ENCODE measurements around the gene RINT1.
"Not testable (repeated sequence)": the region's sequence is repeated elsewhere in the genome, so short reads cannot be mapped to it uniquely, and the experiment has no call there.

RINT1 gene

GRCh38 chr7:105531792-105532671 is at the start of gene RINT1:
RINT1 (plus strand) TSS chr7:105532201; CDS start chr7:105532316, 115 bp downstream.
- DNase-seq, result peak; percentile 78

DNA sequence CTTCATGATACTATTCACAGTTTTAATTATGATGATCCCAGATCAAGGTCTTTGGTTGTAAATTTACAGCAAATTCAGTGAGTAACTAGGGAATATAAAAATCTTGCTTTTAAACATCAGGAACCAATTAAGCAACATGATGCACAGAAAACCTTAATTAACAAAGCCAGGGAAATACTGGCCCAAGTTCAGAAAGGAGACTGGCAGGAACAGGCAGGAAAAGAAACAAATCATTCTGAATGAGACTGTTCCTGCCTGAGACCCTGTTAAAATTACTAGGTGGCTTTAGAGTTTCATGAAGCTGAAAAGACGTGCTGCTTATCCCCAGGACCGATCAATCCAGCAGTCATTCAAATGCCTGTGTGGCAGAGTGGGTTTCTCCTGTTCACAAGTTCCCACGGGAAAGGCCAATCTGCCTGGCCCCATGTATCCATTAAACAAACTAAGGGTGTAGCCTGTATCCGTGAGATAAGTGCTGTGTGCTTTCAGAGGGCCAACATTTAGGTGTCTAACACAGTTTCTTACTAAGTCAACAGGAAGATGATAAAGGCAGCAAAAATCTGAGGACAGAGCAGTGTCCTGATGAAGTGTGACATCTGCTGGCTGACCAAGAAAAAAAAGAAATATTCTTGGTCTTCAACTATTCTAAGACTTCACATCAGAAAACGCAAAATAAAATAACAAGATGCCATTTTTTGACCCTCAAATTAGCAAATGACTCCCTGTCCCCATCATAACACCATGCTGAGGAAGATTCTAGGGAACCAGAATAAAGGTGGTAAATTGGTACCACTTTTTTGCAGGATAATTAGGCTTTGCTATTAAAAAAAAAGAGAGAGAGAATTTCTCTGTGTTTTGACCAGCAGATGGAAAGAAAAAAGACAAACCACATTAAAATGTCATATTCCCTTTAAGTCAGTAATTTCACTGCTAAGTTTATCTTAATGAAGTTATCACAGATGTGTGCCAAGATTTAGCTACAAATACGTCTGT is 44.1 kb upstream of the RINT1 start:
- DNase-seq, result no peak

DNA sequence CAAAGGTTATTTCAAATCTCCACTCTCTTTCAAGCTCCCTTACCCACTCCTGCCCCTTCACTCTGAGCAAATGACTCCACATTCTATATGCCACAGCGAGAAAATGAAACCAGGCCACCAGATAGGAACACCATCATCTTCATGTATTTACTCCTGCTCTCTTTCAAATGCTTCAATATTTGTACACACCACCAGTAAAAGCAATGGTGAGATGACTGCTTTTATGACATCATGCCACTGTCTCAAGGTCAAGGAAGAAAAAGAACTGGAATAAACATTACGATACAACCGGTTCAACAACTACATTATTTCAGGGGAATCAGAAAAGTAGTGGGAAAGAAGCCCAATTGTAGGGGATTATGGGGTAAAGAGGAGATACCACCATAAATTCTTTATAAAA is 42.6 kb upstream of the RINT1 start:
- DNase-seq, result no peak

- no peak for DNase-seq
Measured at GRCh38 chr7:105493196-105493922, 38.6 kb upstream of the RINT1 start.

- DNase-seq, result no peak
Measured at GRCh38 chr7:105493923-105494315, 38.1 kb upstream of the RINT1 start.

GRCh38 chr7:105496521-105496920 is 35.5 kb upstream of the RINT1 start:
- no peak for DNase-seq

DNA sequence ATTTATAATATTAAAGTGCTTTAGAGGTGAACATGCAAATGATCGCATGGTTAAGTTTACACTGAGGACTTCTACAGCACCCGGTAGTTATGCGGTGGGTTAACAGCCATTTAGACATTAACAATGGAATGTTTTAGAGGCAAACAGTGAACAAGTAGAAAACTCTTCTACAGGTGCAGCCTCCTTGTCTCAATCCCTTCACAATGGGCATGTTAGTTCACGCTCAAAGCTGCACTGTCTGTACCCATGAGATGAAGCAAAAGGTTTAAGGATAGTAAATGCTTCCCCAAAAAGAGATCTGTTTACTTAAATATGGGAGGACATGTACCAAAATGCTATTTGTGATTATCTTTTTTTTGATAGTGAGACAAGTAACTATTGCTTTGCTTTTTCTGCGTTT is 35.0 kb upstream of the RINT1 start:
- no peak for DNase-seq

GRCh38 chr7:105502173-105502572 is 29.8 kb upstream of the RINT1 start:
- DNase-seq, result no peak

DNA sequence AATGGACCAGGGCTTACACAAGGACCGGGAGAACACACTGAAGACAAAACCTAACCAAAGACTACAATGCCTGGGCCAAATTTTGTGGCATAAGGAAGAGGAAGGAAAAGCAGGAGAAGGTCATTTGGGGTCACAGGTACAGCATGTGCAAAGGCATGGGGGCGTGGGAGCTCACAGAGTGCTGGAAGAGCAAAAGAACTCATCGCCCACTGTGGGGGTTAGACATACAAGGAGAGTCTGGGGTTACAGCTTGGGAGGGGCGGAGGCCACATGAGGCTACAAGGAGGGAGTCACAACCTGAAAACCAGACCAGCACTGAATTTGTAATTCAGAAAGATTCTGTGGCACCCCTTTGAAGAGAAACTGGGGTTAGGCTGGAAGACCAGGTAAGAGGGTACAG is 19.6 kb upstream of the RINT1 start:
- DNase-seq, result no peak

DNA sequence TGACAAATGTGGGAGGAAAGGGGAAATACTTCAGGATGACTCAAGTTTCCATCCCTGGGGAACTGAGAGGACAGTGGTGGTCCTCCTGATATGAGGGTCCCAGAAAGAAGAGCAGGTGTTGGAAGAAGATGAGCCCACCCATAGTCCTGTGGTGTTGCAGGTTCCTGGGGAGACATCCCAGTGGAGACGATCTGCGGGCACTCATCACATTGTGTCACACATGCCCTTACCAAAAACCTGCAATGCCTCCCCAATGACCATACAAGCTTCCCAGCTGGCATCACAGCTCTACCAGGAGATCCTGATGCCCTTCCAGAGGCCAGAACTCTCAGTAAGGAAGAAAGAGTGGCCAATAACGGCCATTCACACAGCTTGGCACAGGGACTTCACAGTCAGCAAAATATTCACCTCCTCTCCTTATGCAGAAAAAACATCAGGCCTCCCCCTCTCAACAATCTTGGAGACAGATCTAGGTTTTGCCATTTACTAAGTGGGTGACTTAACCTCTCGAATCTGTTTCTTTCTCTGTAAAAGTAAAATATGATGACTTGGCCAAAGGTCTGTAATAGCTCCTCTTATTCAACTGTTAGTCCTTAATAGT is 19.0 kb upstream of the RINT1 start:
- DNase-seq, result no peak

DNA sequence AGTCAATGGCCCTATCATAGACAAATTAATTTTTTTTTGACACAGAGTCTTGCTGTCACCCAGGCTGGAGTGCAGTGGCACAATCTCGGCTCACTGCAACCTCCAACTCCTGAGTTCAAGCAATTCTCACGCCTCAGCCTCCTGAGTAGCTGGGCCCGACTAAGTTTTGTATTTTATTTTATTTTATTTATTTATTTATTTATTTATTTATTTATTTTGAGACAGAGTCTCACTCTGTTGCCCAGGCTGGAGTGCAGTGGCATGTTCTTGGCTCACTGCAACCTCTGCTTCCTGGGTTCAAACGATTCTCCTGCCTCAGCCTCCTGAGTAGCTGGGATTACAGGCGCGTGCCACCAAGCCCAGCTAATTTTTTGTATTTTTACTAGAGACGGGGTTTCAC is 16.4 kb upstream of the RINT1 start:
- DNase-seq, result not testable (repeated sequence)

- no peak for DNase-seq
Measured at GRCh38 chr7:105519353-105519752, 12.6 kb upstream of the RINT1 start.

GRCh38 chr7:105520620-105521019 is 11.4 kb upstream of the RINT1 start:
- not testable (repeated sequence) for DNase-seq

DNA sequence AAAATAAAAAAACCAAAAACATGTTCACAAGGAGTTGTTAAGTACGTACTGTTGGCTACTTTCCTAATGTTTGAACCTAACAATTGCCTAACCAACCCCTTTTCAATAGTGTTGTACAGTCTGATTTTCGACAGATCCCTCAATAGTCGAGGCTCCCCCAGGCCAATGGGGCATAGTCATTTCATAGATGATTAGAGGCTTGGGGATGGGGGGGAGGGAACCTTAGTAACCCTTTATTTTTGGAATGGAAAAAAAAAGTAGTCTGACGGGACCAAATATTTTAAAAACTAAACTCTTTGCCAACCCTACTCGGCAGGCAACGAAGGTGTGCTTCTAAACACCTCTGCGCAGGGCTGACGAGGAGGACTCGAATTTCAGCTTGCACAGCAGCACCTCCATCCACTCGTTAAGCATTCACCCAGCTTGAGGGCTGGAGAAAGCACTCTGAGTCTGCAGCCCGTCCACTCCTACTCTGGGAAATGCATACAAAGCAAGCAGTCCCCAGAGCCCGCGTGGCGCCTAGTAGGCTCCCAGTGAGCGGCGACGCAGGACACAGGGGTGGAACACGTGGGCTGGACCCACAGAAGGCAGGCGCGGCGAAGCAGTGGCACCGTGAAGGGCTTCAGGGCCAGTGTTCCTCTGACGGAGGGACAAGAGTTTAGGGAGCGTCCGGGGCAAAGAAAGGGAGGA is 10.8 kb upstream of the RINT1 start:
- peak; percentile 77 for DNase-seq

DNA sequence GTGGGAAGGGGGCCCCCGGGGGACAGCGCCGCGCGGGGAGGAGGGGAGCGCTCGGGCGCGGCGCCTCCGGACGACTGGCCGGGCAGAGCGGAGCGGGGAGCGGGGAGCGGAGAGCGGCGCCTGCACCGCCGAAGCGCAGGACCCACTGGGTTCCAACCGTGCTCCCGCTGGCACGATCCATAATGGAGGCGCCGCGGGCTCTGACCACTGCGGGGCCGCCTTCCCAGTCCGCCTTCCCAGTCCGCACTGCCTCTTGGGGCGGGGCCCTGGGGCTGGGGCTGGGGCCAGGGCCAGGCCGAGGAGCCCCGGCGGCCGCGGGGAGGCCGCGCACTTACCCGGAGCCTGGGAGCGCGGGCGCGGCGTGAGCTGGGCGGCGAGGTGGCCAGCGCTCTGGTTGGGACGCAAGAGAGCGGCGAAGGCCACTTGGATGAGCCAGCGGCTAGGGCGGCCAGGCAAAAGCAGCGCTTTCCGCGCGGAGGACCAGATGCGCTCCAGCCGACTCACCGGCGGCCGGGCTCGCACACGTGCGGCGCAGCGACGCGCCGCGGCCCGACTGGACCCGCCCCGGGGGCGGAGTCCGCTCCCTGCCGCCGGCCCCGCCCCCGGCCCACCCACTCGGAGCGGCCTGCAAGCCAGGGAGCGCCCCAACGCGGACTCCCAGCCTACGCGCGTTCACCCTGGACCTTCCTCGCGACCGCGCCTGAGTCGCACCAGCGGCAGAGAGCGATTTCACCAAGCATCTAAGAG is 10.1 kb upstream of the RINT1 start, which contains the start of gene PUS7:
PUS7 (minus strand) TSS at position 555 of the 747 bp plus-strand sequence. CDS start 13,759 bp downstream, outside the sequence.
- peak; percentile 78 for DNase-seq

DNA sequence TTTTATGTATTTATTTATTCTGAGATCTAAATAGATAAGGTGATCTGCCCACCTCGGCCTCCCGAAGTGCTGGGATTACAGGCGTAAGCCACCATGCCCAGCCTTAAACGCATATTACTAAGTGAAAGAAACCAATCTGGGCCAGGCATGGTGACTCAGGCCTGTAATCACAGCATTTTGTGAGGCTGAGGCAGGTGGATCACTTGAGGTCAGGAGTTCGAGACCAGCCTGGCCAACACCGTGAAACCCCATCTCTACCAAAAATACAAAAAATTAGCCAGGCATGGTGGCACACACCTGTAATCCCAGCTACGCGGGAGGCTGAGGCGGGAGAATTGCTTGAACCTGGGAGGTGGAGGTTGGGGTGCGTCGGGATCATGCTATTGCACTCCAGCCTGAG is 7.6 kb upstream of the RINT1 start:
- DNase-seq, result not testable (repeated sequence)

GRCh38 chr7:105524840-105525239 is 7.2 kb upstream of the RINT1 start:
- DNase-seq, result no peak

GRCh38 chr7:105527737-105528136 is 4.3 kb upstream of the RINT1 start:
- DNase-seq, result not testable (repeated sequence)

GRCh38 chr7:105530126-105530525 is 1.9 kb upstream of the RINT1 start:
- DNase-seq, result no peak

DNA sequence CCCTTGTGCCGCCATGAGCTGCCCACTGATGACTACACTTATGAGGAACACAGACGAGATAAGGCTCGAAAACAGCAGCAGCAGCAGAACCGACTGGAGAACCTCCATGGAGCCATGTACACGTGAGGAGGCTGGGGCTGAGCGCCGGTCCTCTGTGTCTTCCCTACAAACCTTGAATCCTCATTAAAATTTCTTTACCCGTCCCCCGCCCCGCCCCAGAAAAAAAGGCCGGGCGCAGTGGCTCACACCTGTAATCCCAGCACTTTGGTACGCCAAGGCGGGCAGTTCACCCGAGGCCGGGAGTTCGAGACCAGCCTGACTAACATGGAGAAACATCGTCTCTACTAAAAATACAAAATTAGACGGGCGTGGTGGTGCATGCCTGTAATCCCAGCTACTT is 1.5 kb upstream of the RINT1 start:
- DNase-seq, result no peak
